Activated gamma-delta T cell treated with anti-CD3 and anti-CD28 coated beads, Interleukin-2, amount 50 U/mL, for 16 hours (primary cell): Measurements from ENCODE around the gene FBXL16.

Experiments
- DNase-seq: peaks from one replicate; pipeline ENCODE4 v3.0.0-alpha.2; 2020; ENCODE audit warnings: low read depth

The FBXL16 gene

GRCh38 chr16:660459-661183 lies 45.0 kb downstream of the FBXL16 start:
- no peak for DNase-seq

GRCh38 chr16:660132-660458 lies 45.5 kb downstream of the FBXL16 start:
- DNase-seq: no peak

- DNase-seq: no peak
These were observed 46.0 kb downstream of the FBXL16 start for GRCh38 chr16:659618-660017.

GRCh38 chr16:658679-659571 lies 46.7 kb downstream of the FBXL16 start:
- DNase-seq: no peak

- no peak for DNase-seq
These were observed 48.1 kb downstream of the FBXL16 start for GRCh38 chr16:657487-657886.

- DNase-seq: no peak
These were observed 51.6 kb downstream of the FBXL16 start for GRCh38 chr16:654034-654433.

- DNase-seq: no peak
These were observed 52.9 kb downstream of the FBXL16 start for GRCh38 chr16:652454-653305.

GRCh38 chr16:651844-652243 lies 53.8 kb downstream of the FBXL16 start:
- no peak for DNase-seq

- DNase-seq: no peak
These were observed 56.0 kb downstream of the FBXL16 start for GRCh38 chr16:649631-650030.

GRCh38 chr16:648781-649589 lies 56.6 kb downstream of the FBXL16 start, which contains the start of gene WDR90:
Gene WDR90, plus strand, starts transcription at chr16:649365. Its CDS starts 52 bp downstream, at chr16:649417.
- DNase-seq: peak; percentile 88

- no peak for DNase-seq
These were observed 57.4 kb downstream of the FBXL16 start for GRCh38 chr16:648071-648780.

- no peak for DNase-seq
These were observed 58.3 kb downstream of the FBXL16 start for GRCh38 chr16:647173-647902.

- DNase-seq: no peak
These were observed 58.9 kb downstream of the FBXL16 start for GRCh38 chr16:646679-647172.

- no peak for DNase-seq
These were observed 59.5 kb downstream of the FBXL16 start for GRCh38 chr16:645852-646678.

GRCh38 chr16:644556-644955 lies 61.0 kb downstream of the FBXL16 start:
- no peak for DNase-seq

GRCh38 chr16:643050-643368 lies 62.6 kb downstream of the FBXL16 start:
- DNase-seq: no peak
